HUDEP-2 (cell line): ENCODE measurements around the gene MOCOS.

ENCODE experiments used
- DNase-seq, 76 experiments: peaks; one replicate each; lab custom pipeline; 2025; ENCODE audit not compliant: unreplicated experiment in 76 of 76; lab: John Stamatoyannopoulos, UW

MOCOS gene

DNA sequence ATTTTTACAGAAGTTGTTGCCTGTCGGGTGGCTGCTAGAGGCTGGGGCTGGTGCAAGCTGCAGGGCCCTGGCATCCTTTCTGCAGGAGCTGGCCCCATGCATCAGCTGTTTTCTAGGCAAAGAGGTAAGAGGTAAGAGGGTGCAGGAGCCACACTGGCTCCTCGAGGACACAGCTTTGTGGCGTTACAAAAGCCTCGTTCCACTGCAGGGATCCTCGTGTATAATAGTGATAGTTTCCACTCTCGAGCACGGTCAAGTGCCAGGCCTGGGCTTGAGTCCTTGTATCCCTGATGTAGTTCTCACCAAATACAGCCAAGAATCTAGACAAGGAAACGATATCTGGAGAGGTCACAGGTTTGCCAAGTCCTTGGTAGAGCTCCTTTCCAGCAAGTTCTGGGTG, 77.0 kb downstream of the MOCOS start:
- DNase-seq, result no peak

GRCh38 chr18:36265015-36265414, 77.7 kb downstream of the MOCOS start:
- DNase-seq, result peak in 68 of 76 experiments; percentile 6 to 88 (median 50)

GRCh38 chr18:36269157-36269556, 81.9 kb downstream of the MOCOS start:
- no peak for DNase-seq

GRCh38 chr18:36271153-36271552, 83.9 kb downstream of the MOCOS start:
- no peak for DNase-seq

- DNase-seq, result no peak
Observed at GRCh38 chr18:36273347-36273746, 86.0 kb downstream of the MOCOS start.

DNA sequence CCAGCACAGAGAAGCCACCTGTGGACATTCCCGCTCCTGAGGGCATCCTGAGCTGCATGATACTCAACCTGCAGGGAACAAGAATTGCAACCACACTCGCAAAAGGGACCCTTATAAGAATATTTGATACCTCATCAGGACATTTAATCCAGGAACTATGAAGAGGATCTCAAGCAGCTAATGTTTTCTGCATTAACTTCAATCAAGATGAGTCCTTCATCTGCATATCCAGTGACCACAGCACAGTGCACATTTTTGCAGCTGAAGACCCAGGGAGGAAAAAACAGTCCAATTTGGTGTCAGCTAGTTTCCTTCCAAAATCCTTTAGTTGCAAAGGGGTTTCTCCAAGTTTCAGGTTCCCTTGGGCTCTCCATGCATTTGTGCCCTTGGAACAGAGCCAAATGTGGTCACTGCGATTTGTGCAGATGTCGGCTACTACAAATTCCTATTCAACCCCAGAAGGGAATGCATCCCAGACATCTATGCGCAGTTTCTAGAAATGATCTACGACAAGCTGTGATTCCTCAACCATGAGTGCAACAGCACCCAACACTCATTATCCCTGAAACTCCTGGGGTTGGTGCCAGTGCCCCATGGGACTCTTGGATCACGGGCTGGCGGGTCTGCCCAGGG, 86.9 kb downstream of the MOCOS start:
- no peak for DNase-seq

DNA sequence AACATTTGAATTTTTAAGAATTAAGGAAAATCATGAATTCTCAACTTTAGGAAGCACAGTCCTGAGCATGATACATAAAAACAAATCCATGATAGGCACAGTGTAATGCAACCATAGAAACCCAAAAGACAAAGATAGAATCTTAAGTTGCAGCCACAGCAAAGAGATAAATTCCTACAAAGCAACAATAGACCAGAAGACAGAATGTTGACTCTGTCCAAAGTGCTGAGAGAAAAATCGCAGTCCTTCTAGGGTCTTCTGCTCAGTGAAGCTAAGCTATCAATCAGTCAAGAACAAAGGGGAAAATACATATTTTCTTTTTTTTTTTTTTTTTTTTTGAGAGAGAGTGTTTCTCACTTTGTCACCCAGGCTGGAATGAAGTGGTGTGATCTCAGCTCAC, 88.3 kb downstream of the MOCOS start:
- DNase-seq, result no peak

DNA sequence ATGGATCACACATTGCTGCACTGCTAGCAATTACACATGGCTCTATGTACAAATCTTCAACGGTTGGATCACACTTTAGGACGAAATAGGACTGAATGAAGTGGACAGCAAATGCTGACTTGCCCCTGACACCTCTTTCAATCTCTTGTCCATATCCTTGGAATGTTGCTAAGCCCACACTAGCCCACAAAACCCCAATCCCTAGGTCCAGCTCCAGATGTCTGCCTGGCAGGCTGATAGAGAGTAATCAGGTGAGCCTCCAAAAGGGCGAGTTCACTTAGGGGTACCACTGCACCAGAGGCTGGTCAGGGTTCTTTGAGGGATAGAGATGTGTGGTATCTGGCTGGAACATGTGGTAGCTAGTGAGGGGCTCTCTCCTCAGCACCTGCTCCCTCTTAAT, 91.7 kb downstream of the MOCOS start:
- DNase-seq, result no peak

DNA sequence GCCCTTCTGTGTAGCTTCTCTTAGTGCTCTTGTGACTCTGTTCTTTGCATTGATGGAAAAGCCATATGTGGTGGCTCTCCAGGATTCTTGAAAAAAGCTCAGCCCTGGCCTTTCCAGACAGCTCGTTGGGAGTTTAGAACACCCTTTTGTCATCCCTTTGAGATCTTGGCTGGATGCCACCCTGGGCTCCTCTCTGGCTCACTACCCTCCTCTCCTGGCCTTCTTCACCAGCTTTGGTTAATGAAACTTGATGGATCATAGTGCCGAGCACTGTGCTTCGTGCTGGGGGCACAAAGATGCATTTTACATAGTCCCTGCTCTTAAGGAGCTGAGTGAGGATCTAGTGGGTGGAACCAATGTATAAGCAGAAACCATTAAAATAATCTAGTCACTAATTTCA, 94.6 kb downstream of the MOCOS start:
- peak in 25 of 76 experiments; percentile 2 to 43 (median 19) for DNase-seq

DNA sequence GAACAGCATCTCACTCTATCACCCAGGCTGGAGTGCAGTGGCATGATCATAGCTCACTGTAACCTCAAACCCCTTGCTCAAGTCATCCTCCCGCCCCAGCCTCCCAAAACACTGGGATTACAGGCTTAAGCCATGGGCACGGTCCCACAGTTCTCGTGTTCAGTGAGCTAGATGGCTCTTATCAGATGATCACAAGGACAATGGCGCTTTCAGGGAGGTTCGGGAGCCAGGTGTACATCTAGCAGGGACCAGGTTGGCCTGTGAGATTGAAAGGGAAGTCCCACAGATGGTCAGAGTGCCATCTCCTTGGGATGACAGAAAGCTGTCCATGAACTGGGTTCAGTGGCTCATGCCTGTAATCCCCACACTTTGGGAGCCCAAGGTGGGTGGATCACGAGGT, 96.2 kb downstream of the MOCOS start:
- DNase-seq, result no peak

DNA sequence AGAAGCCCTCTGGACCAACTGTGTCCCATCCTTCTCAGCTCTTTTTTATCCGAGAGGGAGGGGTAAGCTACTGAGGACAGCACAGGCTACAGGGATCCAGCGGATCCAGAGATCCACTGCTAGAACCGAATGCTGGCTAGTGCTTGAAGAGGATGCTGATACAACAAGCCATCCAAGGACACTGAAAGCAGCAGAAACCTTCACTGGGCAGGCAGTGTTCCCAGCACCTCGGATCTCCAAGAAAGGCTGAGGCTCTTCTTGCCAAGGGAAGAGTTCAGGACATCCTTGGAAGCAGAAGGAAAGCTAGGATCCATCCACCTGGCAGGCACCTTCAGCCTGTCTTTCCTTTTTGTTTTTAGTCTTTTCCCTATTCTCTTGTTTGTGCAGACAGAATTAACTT, 97.0 kb downstream of the MOCOS start:
- no peak for DNase-seq

GRCh38 chr18:36284671-36285295, 97.5 kb downstream of the MOCOS start:
- peak in 37 of 76 experiments; percentile 2 to 66 (median 35) for DNase-seq

DNA sequence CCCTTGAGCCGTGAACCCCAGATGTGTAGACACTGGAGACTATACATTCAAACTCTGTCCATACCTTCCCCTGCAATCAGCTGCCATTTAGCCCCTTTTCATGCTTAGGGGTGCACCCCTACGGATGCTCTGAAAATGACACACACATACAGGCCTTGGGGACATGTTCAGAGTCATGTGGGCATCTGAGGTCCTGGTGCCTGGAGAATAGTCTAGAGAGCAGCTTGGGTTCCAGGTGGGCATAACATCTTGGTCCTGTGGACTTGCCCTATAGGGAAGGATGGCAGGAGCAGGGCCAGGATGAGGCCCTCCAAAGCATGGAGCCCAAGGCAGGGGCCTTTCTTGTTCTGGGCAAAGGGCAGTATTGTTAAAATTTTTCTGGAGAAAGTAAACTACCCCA, 100.4 kb downstream of the MOCOS start:
- DNase-seq, result no peak

DNA sequence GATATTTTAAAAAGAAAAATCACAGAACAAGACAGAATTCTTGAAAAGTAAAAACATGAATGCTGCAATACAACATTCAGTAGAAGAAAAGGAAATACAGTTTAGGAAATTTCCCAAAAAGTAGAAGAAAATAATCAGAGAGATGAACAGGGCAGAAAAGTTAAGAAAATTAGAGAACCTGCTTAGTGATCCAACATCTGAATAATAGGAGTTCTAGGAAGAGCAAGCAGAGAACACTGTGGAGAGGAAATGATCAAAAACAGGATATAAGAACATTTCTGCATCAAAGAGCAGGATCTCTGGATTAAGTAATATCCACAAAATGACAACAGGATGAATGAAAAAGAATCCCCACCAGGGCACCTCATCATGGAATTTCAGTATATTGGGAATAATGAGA, 101.4 kb downstream of the MOCOS start:
- DNase-seq, result no peak

DNA sequence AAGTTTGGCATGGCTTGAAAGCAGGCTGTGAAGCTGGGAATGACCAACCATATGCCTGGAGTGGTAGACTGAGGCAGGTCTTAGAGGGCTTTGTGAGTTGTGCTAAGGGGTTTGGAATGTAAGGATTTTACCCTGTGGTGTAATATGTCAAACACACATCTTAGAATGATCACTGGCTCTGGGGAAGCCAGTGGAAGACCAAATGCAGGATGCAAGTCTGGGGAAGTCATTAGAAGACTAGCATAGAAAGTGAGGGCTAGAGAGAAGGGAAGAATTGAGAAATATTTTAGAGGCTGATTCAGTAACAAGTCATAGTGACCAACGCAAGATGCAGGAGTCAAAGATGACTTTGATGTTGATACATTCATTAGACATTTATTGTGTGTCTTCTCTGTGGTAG, 106.7 kb downstream of the MOCOS start:
- DNase-seq, result no peak

DNA sequence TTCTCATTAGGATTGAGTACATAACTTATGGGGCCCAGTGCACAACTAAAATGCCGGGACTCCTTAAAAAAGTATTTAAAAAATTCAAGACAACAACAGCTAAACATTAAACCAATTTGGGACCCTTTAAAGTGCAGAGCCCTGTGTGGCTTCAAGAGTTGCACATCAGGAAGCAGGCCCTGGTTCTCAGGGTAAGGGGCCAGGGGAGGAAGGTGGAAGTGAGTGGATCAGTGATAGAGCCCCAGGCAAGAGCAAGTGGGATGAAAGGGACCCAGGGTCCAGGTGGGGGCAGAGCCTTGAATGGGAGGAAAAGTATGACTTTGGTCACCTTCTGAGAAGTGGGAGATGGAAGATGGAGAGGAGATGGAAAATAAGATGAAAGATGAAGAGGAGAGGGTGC, 107.9 kb downstream of the MOCOS start:
- no peak for DNase-seq

DNA sequence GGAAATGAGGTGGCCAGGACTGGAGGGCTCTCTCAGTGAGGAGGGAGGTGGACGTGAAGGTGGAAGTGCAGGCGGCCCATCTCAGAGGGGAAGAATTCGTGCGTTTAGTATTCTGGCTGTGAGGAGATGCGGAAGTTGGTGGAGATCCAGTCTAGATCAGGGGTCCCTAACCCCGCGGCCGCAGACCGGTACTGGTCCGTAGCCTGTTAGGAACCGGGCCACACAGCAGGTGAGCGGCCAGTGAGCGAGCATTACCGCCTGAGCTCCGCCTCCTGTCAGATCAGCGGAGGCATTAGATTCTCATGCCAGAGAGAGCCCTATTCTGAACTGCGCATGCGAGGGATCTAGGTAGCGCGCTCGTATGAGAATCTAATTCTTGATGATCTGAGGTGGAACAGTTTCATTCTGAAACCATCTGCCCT, 108.6 kb downstream of the MOCOS start:
- no peak for DNase-seq

- peak in 14 of 76 experiments; percentile 6 to 35 (median 15) for DNase-seq
Observed at GRCh38 chr18:36296650-36297416, 109.5 kb downstream of the MOCOS start.

- DNase-seq, result no peak
Observed at GRCh38 chr18:36297417-36298125, 110.3 kb downstream of the MOCOS start, which contains the start of gene FHOD3. FHOD3 (plus strand) TSS chr18:36297713; CDS start chr18:36297836, 123 bp downstream.

DNA sequence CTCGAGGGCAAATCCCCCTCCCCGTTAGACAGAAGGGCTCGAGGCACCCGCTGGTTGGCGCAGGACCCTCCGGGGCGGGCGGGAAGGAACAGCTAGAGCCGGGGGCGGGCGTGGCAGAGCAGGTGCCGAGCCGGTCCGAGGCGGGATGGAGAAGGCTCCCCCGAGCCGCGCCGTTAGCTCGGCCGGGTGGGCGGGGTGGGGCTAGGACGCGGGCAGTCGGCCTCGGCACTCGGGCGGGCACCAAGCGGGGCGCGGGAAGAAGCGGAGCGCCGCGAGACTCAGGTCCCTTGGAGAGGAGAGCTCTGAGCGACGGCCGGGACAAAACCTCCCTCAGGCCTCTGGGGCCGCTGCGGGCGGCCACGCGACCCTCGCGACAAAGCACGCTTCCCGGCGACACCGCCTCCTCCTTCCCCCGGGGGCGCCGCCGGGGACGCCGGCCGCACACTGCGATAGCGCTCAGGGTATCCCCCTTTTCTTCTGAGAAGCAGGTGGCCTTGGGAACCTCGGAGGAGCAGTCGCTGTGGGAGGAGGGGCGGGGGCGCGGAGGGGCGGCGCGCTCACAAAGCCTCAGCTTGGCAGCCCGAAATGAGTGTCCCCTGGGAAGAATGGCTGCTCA, 110.9 kb downstream of the MOCOS start:
- no peak for DNase-seq

DNA sequence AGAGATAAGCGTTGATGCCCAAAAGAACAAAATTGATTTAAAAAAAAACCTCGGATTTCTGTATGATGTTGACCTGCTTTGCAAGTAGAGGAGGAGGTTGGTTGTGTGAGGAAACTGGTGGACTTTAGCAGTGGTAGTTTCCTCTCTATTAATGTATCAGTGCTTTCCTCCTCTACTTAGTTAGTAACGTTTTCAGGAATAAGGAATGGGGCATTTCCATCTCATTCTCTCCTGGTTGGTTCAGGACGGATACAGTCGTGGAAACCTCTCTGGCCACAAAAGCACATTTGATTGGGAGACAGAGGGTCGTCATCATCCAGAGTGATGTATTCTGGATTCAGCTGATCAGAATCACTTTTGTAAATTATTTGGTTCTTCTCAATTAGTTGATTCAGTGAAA, 111.7 kb downstream of the MOCOS start:
- no peak for DNase-seq
